ENCODE measurements around the gene CERCAM.

DNA sequence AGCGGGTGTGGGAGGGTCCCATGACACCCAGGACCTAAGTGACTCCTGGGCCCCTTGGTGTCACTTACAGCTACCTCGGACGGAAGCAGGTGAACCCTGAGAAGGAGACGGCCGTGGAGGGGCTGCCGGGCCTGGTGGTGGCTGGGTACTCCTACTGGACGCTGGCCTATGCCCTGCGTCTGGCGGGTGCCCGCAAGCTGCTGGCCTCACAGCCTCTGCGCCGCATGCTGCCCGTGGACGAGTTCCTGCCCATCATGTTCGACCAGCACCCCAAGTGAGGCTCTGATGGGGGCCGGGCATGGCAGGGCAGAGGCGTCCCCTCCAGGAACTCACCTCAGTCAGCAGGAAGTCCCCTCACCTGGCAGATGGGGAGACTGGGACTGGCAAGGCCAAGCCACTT is 13.7 kb downstream of the CERCAM start:
- TF ChIP-seq, protein P1, sequence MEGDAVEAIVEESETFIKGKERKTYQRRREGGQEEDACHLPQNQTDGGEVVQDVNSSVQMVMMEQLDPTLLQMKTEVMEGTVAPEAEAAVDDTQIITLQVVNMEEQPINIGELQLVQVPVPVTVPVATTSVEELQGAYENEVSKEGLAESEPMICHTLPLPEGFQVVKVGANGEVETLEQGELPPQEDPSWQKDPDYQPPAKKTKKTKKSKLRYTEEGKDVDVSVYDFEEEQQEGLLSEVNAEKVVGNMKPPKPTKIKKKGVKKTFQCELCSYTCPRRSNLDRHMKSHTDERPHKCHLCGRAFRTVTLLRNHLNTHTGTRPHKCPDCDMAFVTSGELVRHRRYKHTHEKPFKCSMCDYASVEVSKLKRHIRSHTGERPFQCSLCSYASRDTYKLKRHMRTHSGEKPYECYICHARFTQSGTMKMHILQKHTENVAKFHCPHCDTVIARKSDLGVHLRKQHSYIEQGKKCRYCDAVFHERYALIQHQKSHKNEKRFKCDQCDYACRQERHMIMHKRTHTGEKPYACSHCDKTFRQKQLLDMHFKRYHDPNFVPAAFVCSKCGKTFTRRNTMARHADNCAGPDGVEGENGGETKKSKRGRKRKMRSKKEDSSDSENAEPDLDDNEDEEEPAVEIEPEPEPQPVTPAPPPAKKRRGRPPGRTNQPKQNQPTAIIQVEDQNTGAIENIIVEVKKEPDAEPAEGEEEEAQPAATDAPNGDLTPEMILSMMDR (IDR thresholded peaks at IDR 0.05), result no peak
- TF ChIP-seq POLR2A (IDR thresholded peaks at IDR 0.05), result no peak

All from uterus (tissue), 2 donors.